SH-SY5Y (cell line): Measurements from ENCODE around the gene WBP1L.

Source experiments
- GATA2 ChIP-seq: IDR thresholded peaks from 2 replicates; pipeline ENCODE4 v1.6.1; 2011; ENCODE audit warnings: mild to moderate bottlenecking, low read depth, low read length
- GATA3 ChIP-seq: IDR thresholded peaks from 2 replicates; pipeline ENCODE4 v1.6.1; 2011; ENCODE audit warnings: low read depth, mild to moderate bottlenecking, low read length, moderate library complexity

GRCh38 chr10:102701796-102702195 is 42.0 kb upstream of the WBP1L start:
- TF ChIP-seq GATA2 (no peak), GATA3 (no peak)
